Cardiac muscle cell (in vitro differentiated cells and primary cell): Measurements from ENCODE around the gene PACS2. TPM values are rescaled to one million over a fixed set of nuclear protein-coding genes. Genes with fewer than 3 reads are reported as not detected.
"Not testable (repeated sequence)": the region's sequence is repeated elsewhere in the genome, so short reads cannot be mapped to it uniquely, and the experiment has no call there.

ENCODE experiments used
- DNase-seq, 2 donors: peaks; one replicate each; pipeline versions ENCODE4 v3.0.0 to v3.0.0-alpha.2; 2010 to 2017; ENCODE audit warnings: low read depth in 1 of 2, low spot score in 1 of 2
- H3K27ac ChIP-seq: fragments of 200-600 bp; sonication (generic); 2 replicates; pipeline ENCODE4 v1.5.1; 2016
- H3K27me3 ChIP-seq: fragments of 200-600 bp; sonication (generic); 2 replicates; pipeline ENCODE4 v1.6.0; 2016; ENCODE audit warnings: control low read depth
- H3K36me3 ChIP-seq: fragments of 200-600 bp; sonication (generic); 2 replicates; pipeline ENCODE4 v1.5.1; 2016; ENCODE audit warnings: control low read depth
- H3K4me1 ChIP-seq: fragments of 200-600 bp; sonication (generic); 2 replicates; pipeline ENCODE4 v1.8.1; 2017; ENCODE audit warnings: low read depth, mild to moderate bottlenecking, mixed run types
- H3K4me3 ChIP-seq: fragments of 200-600 bp; sonication (generic); 2 replicates; pipeline ENCODE4 v1.5.1; 2016; ENCODE audit warnings: mild to moderate bottlenecking
- H3K9me3 ChIP-seq: fragments of 200-600 bp; sonication (generic); 2 replicates; pipeline ENCODE4 v1.5.1; 2017; ENCODE audit warnings: low read depth, mild to moderate bottlenecking, control low read depth
- CTCF ChIP-seq: IDR thresholded peaks from 2 replicates; pipeline ENCODE4 v1.5.1; 2012; ENCODE audit warnings: low read depth, mild to moderate bottlenecking, low read length
- polyA plus RNA-seq: library from polyadenylated mRNA; unstranded; fragments of >200 nt; fragmentation: Nextera tagmentation; extraction: Ambion mirVana; gene quantifications from 2 replicates; pipeline ENCODE4 v1.2.1, GENCODE V29; 2016
- total RNA-seq: library from RNA; depleted of rRNA; stranded (reverse); fragments of >200 nt; gene quantifications from 2 replicates; pipeline ENCODE4 v1.2.3, GENCODE V29; 2016

PACS2 gene
- total and polyA plus RNA-seq, 2 experiments from 2014 or later = 66.1 to 144 TPM

GRCh38 chr14:105333020-105333490 lies 18.5 kb downstream of the PACS2 start:
- Histone ChIP-seq H3K27me3 (no peaks in the 10 kb centered on the region), H3K4me3 (no peak overlapping the region), H3K36me3 (no peaks in the 10 kb centered on the region), H3K4me1 (peaks cover 12% of the 10 kb centered on the region), H3K9me3 (no peaks in the 10 kb centered on the region), H3K27ac (no peak overlapping the region)
- TF ChIP-seq CTCF = no peak
- DNase-seq = no peak

DNA sequence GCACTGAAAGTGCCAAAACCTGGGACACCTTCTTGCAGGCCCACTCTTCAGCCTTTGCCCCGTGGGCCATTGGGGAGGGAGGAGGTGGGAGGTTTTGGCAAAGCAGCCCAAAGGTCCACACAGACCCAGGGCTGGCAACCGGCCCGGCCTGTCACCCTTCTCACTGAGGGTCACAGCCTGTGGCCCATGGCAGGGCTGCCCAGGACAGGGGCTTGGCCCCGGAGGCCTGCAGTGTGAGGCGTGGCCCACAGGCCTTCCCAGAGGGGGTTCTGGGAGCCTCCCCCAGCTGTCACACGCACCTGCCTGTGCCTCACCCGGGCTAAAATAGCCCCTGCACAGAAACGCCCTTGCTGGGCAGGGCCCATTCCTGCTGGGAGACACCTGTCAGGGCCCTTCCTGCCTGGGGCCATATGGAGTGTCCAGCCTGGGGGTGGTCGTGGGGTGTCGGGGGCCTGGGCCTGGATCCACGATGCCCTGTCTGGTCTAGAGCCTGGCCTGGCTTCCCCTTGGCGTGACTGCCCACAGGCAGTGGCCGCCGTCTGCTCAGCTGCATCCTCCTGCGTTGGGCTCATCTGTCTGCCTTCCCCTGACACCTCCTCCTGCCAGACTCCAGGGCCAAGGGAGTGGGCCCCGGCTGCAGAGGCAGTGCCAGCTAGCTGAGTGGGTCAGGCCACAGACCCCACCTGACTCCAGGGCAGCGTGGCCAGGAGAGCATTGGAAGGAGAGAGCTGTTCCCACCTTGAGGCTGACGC lies 19.2 kb downstream of the PACS2 start:
- Histone ChIP-seq H3K27ac (no peak overlapping the region), H3K27me3 (no peaks in the 10 kb centered on the region), H3K9me3 (no peaks in the 10 kb centered on the region), H3K4me3 (no peak overlapping the region), H3K4me1 (peaks cover 5% of the 10 kb centered on the region), H3K36me3 (no peaks in the 10 kb centered on the region)
- TF ChIP-seq CTCF = no peak
- no peak for DNase-seq

DNA sequence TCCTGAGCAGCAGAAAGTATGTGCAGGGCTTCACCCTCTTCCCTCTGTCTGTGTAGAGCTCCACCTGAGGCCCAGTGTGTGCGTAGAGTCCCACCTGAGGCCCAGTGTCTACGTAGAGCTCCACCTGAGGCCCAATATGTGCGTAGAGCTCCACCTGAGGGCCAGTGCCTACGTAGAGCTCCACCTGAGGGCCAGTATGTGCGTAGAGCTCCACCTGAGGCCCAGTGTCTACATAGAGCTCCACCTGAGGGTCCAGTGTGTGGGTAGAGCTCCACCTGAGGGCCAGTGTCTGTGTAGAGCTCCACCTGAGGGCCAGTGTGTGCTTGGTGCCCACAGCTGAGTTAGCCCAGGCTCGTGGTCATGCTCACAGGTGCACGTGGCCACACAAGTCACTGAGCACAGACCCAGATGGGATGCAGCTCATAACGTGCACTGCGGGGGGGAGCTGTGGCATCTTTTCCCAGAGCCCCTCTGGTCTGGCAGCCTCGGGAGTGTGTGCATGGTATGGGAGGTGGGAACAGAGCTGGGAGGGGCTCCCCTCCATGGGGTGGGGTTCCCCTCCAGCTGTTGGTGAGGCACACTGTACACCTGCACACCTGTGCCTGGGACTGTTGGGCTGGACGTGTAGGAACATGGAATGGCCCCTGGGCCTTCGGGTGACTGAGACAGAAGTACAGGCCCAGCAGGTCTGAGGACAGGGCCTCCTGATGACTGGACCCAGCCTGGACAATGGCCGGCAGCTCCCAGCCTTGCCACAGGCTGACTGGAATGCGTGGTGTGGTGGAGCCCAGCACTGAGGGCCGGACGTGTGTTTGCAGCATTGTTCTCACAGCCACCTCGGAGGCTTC lies 20.1 kb downstream of the PACS2 start:
- no peak overlapping the region for H3K27ac ChIP-seq
- peaks cover 3% of the 10 kb centered on the region for H3K4me1 ChIP-seq
- no peak overlapping the region for H3K4me3 ChIP-seq
- no peak for TF ChIP-seq CTCF
- DNase-seq = no peak
- H3K36me3 ChIP-seq = no peaks in the 10 kb centered on the region
- H3K9me3 ChIP-seq = no peaks in the 10 kb centered on the region
- H3K27me3 ChIP-seq = no peaks in the 10 kb centered on the region

DNA sequence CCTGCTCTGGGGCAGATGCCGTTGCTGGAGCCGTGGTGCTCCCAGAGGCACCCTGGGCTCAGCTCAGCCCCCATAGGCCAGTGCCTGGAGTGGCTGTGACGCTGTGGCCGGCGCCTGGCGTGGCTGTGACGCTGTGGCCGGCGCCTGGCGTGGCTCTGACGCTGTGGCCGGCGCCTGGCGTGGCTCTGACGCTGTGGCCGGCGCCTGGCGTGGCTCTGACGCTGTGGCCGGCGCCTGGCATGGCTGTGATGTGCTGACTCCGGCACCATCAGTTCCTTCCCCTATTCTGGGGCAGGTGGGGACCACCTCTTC lies 20.6 kb downstream of the PACS2 start:
- not testable (repeated sequence) for H3K9me3 ChIP-seq, H3K27ac ChIP-seq, H3K4me1 ChIP-seq, H3K36me3 ChIP-seq, H3K27me3 ChIP-seq, DNase-seq, H3K4me3 ChIP-seq

DNA sequence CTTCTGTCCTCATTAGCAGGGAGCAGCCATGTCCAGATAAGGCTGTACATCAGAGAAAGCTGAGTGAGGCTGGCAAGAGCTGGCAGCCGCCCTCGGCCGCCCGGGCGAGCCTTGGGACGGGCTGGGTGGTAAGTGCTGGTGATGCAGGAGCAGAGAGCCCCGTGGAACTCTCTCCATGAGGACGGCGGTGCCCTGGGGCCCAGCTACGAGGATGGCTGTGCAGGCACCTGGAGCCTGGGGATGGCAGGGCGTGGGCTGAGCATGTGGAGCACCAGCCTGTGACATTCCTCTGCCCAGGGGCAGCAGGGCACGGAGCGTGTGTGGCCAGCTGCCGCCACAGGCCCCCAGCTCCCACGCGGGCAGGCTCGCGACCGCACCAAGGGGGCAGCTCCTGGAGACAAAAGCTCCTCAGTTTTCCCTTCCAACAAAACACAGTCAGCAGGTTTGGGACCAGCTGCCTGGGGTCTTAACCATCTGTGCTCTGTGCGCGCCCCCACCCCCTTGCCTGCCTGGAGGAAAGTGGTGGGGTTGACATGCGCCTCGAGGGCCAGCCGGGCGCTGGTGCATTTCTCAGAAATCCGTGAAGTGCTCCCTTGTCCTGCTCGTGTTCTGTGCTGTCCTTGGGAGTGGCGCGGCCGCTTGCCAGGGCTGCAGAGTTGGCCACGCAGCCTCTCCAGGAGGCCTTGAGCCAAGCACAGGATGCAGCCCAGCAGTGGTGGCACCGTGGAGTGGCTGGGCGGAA lies 21.4 kb downstream of the PACS2 start:
- TF ChIP-seq CTCF = no peak
- H3K36me3 ChIP-seq = no peaks in the 10 kb centered on the region
- H3K4me1 ChIP-seq = peaks cover 3% of the 10 kb centered on the region
- H3K9me3 ChIP-seq = no peaks in the 10 kb centered on the region
- no peak for DNase-seq
- H3K27ac ChIP-seq = no peak overlapping the region
- no peaks in the 10 kb centered on the region for H3K27me3 ChIP-seq
- H3K4me3 ChIP-seq = no peak overlapping the region
